IMR-90 (cell line): ENCODE results near the gene RNF6. TPM values are rescaled to one million over a fixed set of nuclear protein-coding genes. Genes with fewer than 3 reads are reported as not detected.

Source experiments
- ATAC-seq: fragments of 200-7000 bp; cut with Tn5 transposase; 2 replicates; pipeline ENCODE4 v1.9.1; 2020; ENCODE audit warnings: low read depth, mild to moderate bottlenecking, moderate library complexity
- Bru-seq: library from RNA; stranded (reverse); fragments of 400-500 nt; gene quantifications from one replicate; lab custom pipeline; 2021; lab: Mats Ljungman, UMichigan
- BruChase-seq, 2 experiments: library from RNA; stranded (reverse); fragments of 400-500 nt; gene quantifications; one replicate each; lab custom pipeline; 2021; lab: Mats Ljungman, UMichigan
- BruUV-seq: library from RNA; stranded (reverse); fragments of 400-500 nt; replicated peaks from 2 replicates; lab custom pipeline; 2021; lab: Mats Ljungman, UMichigan
- CTCF ChIA-PET: fragments of 300-600 bp; formaldehyde crosslinking; extraction: SDS; loops from one replicate; lab custom pipeline; 2021; ENCODE audit warnings: antibody characterized with exemption; lab: Yijun Ruan, JAX
- POLR2A ChIA-PET: fragments of 300-600 bp; sonication (Branson Sonifier 250); formaldehyde crosslinking; loops from one replicate; lab custom pipeline; 2022; ENCODE audit warnings: antibody characterized with exemption; ENCODE audit not compliant: unreplicated experiment; lab: Charles Lee
- DNase-seq: peaks from one replicate; pipeline ENCODE4 v3.0.0; 2013
- H2AFZ ChIP-seq: replicated peaks from 2 replicates; pipeline ENCODE3; 2013; ENCODE audit warnings: low read length, mild to moderate bottlenecking; ENCODE audit not compliant: poor library complexity
- H2AK5ac ChIP-seq: 2 replicates; pipeline ENCODE4 v1.6.1; 2013; ENCODE audit warnings: low read depth, low read length, inconsistent platforms
- H2AK9ac ChIP-seq: replicated peaks from 2 replicates; pipeline ENCODE3; 2013; ENCODE audit warnings: mild to moderate bottlenecking, low read depth, low read length, moderate library complexity; ENCODE audit not compliant: poor library complexity
- H2BK120ac ChIP-seq: 2 replicates; pipeline ENCODE4 v1.6.1; 2013; ENCODE audit warnings: low read depth, low read length, inconsistent platforms
- H2BK15ac ChIP-seq: 3 replicates; pipeline ENCODE4 v1.6.1; 2013; ENCODE audit warnings: low read depth, low read length, inconsistent platforms
- H2BK20ac ChIP-seq: 2 replicates; pipeline ENCODE4 v1.6.1; 2013; ENCODE audit warnings: low read depth, mild to moderate bottlenecking, inconsistent platforms, low read length, moderate library complexity
- H2BK5ac ChIP-seq: 2 replicates; pipeline ENCODE4 v1.6.1; 2013; ENCODE audit warnings: mild to moderate bottlenecking, low read depth, low read length, inconsistent platforms; ENCODE audit not compliant: poor library complexity, severe bottlenecking
- H3K14ac ChIP-seq: replicated peaks from 2 replicates; pipeline ENCODE4 v1.6.1; 2013; ENCODE audit warnings: low read depth, low read length, inconsistent platforms
- H3K18ac ChIP-seq: 2 replicates; pipeline ENCODE4 v1.6.1; 2013; ENCODE audit warnings: low read depth, low read length, control low read depth
- H3K23ac ChIP-seq: 2 replicates; pipeline ENCODE4 v1.6.1; 2013; ENCODE audit warnings: low read depth, low read length, inconsistent platforms
- H3K27ac ChIP-seq: 2 replicates; pipeline ENCODE4 v1.5.1; 2013; ENCODE audit warnings: mild to moderate bottlenecking, control low read depth, low read length; ENCODE audit not compliant: insufficient read depth
- H3K27me3 ChIP-seq: 2 replicates; pipeline ENCODE4 v1.6.1; 2013; ENCODE audit warnings: low read length; ENCODE audit not compliant: control insufficient read depth, insufficient read depth
- H3K36me3 ChIP-seq: 2 replicates; pipeline ENCODE4 v1.6.1; 2013; ENCODE audit warnings: low read length, mixed read lengths; ENCODE audit not compliant: control insufficient read depth, insufficient read depth
- H3K4ac ChIP-seq: 2 replicates; pipeline ENCODE4 v1.6.1; 2013; ENCODE audit warnings: low read depth, low read length, inconsistent platforms
- H3K4me1 ChIP-seq: 2 replicates; pipeline ENCODE4 v1.6.1; 2013; ENCODE audit warnings: low read length, mixed read lengths; ENCODE audit not compliant: control insufficient read depth, insufficient read depth
- H3K4me2 ChIP-seq: 2 replicates; pipeline ENCODE4 v1.6.1; 2013; ENCODE audit warnings: low read depth, mild to moderate bottlenecking, control low read depth, low read length, moderate library complexity
- H3K4me3 ChIP-seq: 2 replicates; pipeline ENCODE4 v1.5.1; 2013; ENCODE audit warnings: low read depth, mild to moderate bottlenecking, control low read depth, low read length, moderate library complexity; ENCODE audit not compliant: insufficient read depth
- H3K56ac ChIP-seq: 2 replicates; pipeline ENCODE4 v1.6.1; 2013; ENCODE audit warnings: low read length, inconsistent platforms; ENCODE audit not compliant: insufficient read depth; ENCODE audit errors: extremely low read depth
- H3K79me1 ChIP-seq, 2 experiments: 2 replicates each; pipeline ENCODE4 v1.6.1; 2013; ENCODE audit warnings: low read length in 2 of 2, inconsistent platforms in 1 of 2, low read depth in 1 of 2
- H3K9ac ChIP-seq: 2 replicates; pipeline ENCODE4 v1.6.1; 2013; ENCODE audit warnings: low read depth, low read length, control low read depth
- H3K9me1 ChIP-seq: 2 replicates; pipeline ENCODE4 v1.6.1; 2013; ENCODE audit warnings: low read length, inconsistent platforms; ENCODE audit not compliant: insufficient read depth
- H3K9me3 ChIP-seq: 2 replicates; pipeline ENCODE4 v1.6.1; 2013; ENCODE audit warnings: low read length; ENCODE audit not compliant: control insufficient read depth, insufficient read depth
- H4K20me1 ChIP-seq: 2 replicates; pipeline ENCODE4 v1.6.1; 2013; ENCODE audit warnings: low read length, inconsistent platforms; ENCODE audit not compliant: insufficient read depth
- H4K5ac ChIP-seq: 2 replicates; pipeline ENCODE4 v1.6.1; 2013; ENCODE audit warnings: mild to moderate bottlenecking, low read depth, low read length, control low read depth
- H4K8ac ChIP-seq, 2 experiments: 2 replicates each; pipeline ENCODE4 v1.6.1; 2013; ENCODE audit warnings: low read depth in 2 of 2, low read length in 2 of 2, control low read depth in 1 of 2, inconsistent platforms in 1 of 2
- H4K91ac ChIP-seq: 2 replicates; pipeline ENCODE4 v1.6.1; 2013; ENCODE audit warnings: low read depth, low read length, inconsistent platforms; ENCODE audit not compliant: insufficient read depth
- BHLHE40 ChIP-seq: fragments of 150-350 bp; IDR thresholded peaks from 2 replicates; pipeline ENCODE4 v1.6.1; 2016; ENCODE audit warnings: mild to moderate bottlenecking, low read depth, low read length
- CEBPB ChIP-seq: IDR thresholded peaks from 2 replicates; pipeline ENCODE4 v1.6.1; 2012; ENCODE audit warnings: low read depth, low read length, improper control_type of control experiment
- CHD1 ChIP-seq: IDR thresholded peaks from 2 replicates; pipeline ENCODE4 v1.6.1; 2012; ENCODE audit warnings: low read depth, low read length, improper control_type of control experiment
- CTCF ChIP-seq: conservative IDR thresholded peaks from 2 replicates; pipeline ENCODE4 v1.5.1; 2012; ENCODE audit warnings: mild to moderate bottlenecking, low read depth, low read length, improper control_type of control experiment
- FOS ChIP-seq: fragments of 150-350 bp; IDR thresholded peaks from 2 replicates; pipeline ENCODE4 v1.6.1; 2016; ENCODE audit warnings: low read depth, low read length
- MAZ ChIP-seq: IDR thresholded peaks from 2 replicates; pipeline ENCODE4 v1.6.1; 2012; ENCODE audit warnings: low read depth, mild to moderate bottlenecking, low read length, improper control_type of control experiment, moderate library complexity, borderline replicate concordance
- MXI1 ChIP-seq: IDR thresholded peaks from 2 replicates; pipeline ENCODE4 v1.6.1; 2012; ENCODE audit warnings: low read depth, mild to moderate bottlenecking, low read length, moderate library complexity, borderline replicate concordance
- NFE2L2 ChIP-seq: fragments of 150-350 bp; IDR thresholded peaks from 2 replicates; pipeline ENCODE4 v1.6.1; 2016; ENCODE audit warnings: low read depth, mild to moderate bottlenecking, low read length
- POLR2A ChIP-seq: IDR thresholded peaks from 2 replicates; pipeline ENCODE4 v1.6.1; 2012; ENCODE audit warnings: mild to moderate bottlenecking, low read depth, low read length
- RAD21 ChIP-seq: IDR thresholded peaks from 2 replicates; pipeline ENCODE4 v1.6.1; 2012; ENCODE audit warnings: low read length, improper control_type of control experiment
- RFX5 ChIP-seq: IDR thresholded peaks from 2 replicates; pipeline ENCODE4 v1.8.0; 2012; ENCODE audit warnings: low read depth, mild to moderate bottlenecking, low read length, moderate library complexity
- USF2 ChIP-seq: fragments of 150-350 bp; IDR thresholded peaks from 2 replicates; pipeline ENCODE4 v1.6.1; 2017; ENCODE audit warnings: mild to moderate bottlenecking, antibody characterized with exemption, low read length, low read depth
- WGBS, 2 experiments: methylation state at CpG; one replicate each; pipeline versions ENCODE4 v1.1.5 to v1.1.7; 2013; ENCODE audit warnings: missing lambda C conversion rate in 2 of 2; ENCODE audit not compliant: insufficient read length in 1 of 2; ENCODE audit errors: extremely low coverage in 2 of 2; 5-methylcytosine and 5-hydroxymethylcytosine counted together
- dilution Hi-C: fragments of 300-500 bp; cut with HindIII; formaldehyde crosslinking; loops from one replicate; pipeline ENCODE4 v1.14.3; 2018; ENCODE audit warnings: low sequenced_read_pairs; ENCODE audit not compliant: unreplicated experiment
- in situ Hi-C: fragments of 300-500 bp; cut with MboI; formaldehyde crosslinking; loops from 3 replicates; pipeline ENCODE4 v1.14.3; 2019; ENCODE audit warnings: low sequenced_read_pairs, inconsistent platforms, mixed read lengths
- intact Hi-C: fragments of 100-400 bp; cut with micrococcal nuclease; formaldehyde crosslinking; loops from 2 replicates; pipeline ENCODE4 v1.10.0; 2022
- long read RNA-seq: library from polyadenylated mRNA; unstranded; transcript quantifications from one replicate; pipeline ENCODE4 v2.0.0, GENCODE V29; 2021; ENCODE audit not compliant: unreplicated experiment
- polyA plus RNA-seq, 3 experiments: library from polyadenylated mRNA; depleted of rRNA; stranded (reverse); fragments of >200 nt; gene quantifications; 2 replicates each; pipeline ENCODE4 v1.2.3, GENCODE V29; 2012; ENCODE audit warnings: low replicate concordance in 1 of 3
- total RNA-seq: library from RNA; depleted of rRNA; stranded (reverse); fragments of >200 nt; gene quantifications from 2 replicates; pipeline ENCODE4 v1.2.3, GENCODE V29; 2012; rRNA removed

Gene RNF6
- total RNA-seq (33.3 and 51.1 TPM in 2 replicates), polyA plus RNA-seq (2012; rRNA removed) (19.7 and 22.9 TPM in 2 replicates), Bru-seq, nascent RNA (percentile 82 among the genes with signal in this experiment), BruChase-seq, experiment 1, labeled RNA remaining after a 6-hour chase (percentile 78 among the genes with signal in this experiment), BruChase-seq, experiment 2, labeled RNA remaining after a 2-hour chase (percentile 94 among the genes with signal in this experiment)
- polyA plus RNA-seq (2012; cell fraction: cytosol; rRNA removed) = 3.1 and 4.7 TPM in 2 replicates
- 0.95 and 9.2 TPM in 2 replicates for polyA plus RNA-seq (2012; cell fraction: nucleus; rRNA removed; ENCODE audit: low replicate concordance)
- long read RNA-seq, transcript RNF6-203 (5 exons, 3,706 nt) = major isoform, 30 of 77 reads
- long read RNA-seq, transcript RNF6-201 (5 exons, 3,282 nt) = minor isoform, 28 of 77 reads
- long read RNA-seq, partial matches to known transcripts = 4 of 77 reads
- long read RNA-seq, other reads (novel, unspliced or antisense) = 15 of 77 reads

DNA sequence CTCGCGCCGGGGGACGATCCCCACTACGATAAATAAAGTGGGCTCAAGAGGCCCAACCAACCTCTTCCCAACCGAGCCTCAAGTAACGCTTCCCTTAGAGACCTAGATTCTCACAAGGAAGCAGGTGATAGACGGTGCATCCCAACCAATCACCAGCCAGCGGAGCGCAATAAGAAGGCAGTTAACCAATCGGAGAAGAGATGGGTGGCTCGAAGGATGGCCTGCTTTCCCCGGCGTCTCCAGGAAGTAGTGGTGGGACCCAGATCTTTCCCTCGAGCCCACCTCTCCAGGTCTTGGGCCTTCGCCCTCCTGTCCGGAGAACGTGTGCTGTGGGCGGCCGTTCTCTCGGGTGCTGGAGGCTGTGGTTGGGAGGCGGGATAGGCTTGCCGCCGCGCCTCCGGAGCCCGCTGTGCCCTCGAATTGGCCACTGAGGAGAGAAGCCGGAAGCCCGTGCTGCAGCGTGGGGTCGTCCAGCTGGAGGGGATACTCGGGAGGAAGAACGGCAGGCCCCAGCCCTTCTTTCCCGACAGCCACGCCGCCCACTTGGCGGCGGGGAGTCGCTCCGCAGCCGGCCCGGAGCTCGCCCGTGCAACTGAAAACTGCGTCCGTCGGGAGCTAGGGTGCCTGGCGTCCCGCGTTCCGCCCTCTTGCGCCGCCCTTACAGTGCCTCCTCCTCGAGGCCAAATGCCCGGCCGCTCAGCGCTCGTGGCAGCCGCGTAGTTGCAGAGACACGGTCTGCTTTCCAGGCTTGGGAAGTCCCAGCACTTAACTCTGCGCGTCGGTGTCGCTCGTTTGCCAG is at the start of gene RNF6:
RNF6 (minus strand) TSS at position 594 of the 799 bp plus-strand sequence. CDS start 2,665 bp downstream, outside the sequence.
- Histone ChIP-seq H3K9ac (peak within 1 kb of the TSS; percentile 95), H3K9me3 (no peaks in the 10 kb centered on the region), H3K4ac (peak within 1 kb of the TSS; percentile 96), H3K9me1 (peaks cover 3% of the 10 kb centered on the region; the same call in 1 of the 2 replicates), H2BK15ac (no peak within 1 kb of the TSS), H3K4me1 (0 out of 2 replicates have a peak, but pooled peaks cover 2% of the 10 kb centered on the region), H3K18ac (peak within 1 kb of the TSS; percentile 88), H3K27me3 (no peaks in the 10 kb centered on the region; the same call in 1 of the 2 replicates), H2AK9ac (peak within 1 kb of the TSS; percentile 85), H3K79me1 (peaks cover 10 to 30% of the 10 kb centered on the region in 2 experiments), H2BK5ac (peak within 1 kb of the TSS; percentile 88), H3K14ac (peak within 1 kb of the TSS; percentile 96), H3K36me3 (peaks cover 7% of the 10 kb centered on the region), H4K20me1 (no peaks in the 10 kb centered on the region; the same call in 1 of the 2 replicates), H4K5ac (peak within 1 kb of the TSS; percentile 98), H2AFZ (peak within 1 kb of the TSS; percentile 100), H2BK120ac (peak within 1 kb of the TSS; percentile 70), H2BK20ac (no peak within 1 kb of the TSS), H3K56ac (peak within 1 kb of the TSS; percentile 87), H3K4me3 (peak within 1 kb of the TSS; percentile 67), H2AK5ac (peak within 1 kb of the TSS; percentile 62; the same call in 1 of the 2 replicates), H3K4me2 (peak within 1 kb of the TSS; percentile 89), H4K91ac (peak within 1 kb of the TSS; percentile 91), H3K27ac (peak within 1 kb of the TSS; percentile 96), H3K23ac (peak within 1 kb of the TSS; percentile 97), H4K8ac (peak within 1 kb of the TSS; percentile 99 to 100)
- CTCF ChIA-PET = no interaction called here
- BruUV-seq = no TSS peak
- WGBS, 2 experiments = 0% methylated on average over 29 of the region's 67 CpGs; no CpG with 5 or more reads in 1 of the 2 experiments
- no peak for TF ChIP-seq CHD1
- 0 out of 2 replicates have a peak, but pooled peaks have one; percentile 6 for TF ChIP-seq BHLHE40
- TF ChIP-seq USF2 = no peak
- no peak for TF ChIP-seq CTCF
- peak; percentile 72 for TF ChIP-seq POLR2A
- no peak for TF ChIP-seq RAD21
- 0 out of 2 replicates have a peak, but pooled peaks have one; percentile 46 for TF ChIP-seq MXI1
- peak; percentile 59; the same call in 1 of the 2 replicates for TF ChIP-seq FOS
- no peak for TF ChIP-seq RFX5
- TF ChIP-seq CEBPB = no peak
- peak; percentile 65; the same call in 1 of the 2 replicates for TF ChIP-seq MAZ
- TF ChIP-seq NFE2L2 = peak; percentile 8; the same call in 1 of the 2 replicates
- peak; percentile 99 for DNase-seq
- peak; percentile 98 for ATAC-seq
- dilution Hi-C loops = no loop called here
- POLR2A ChIA-PET = interaction anchor here (0.5 to 0.6 kb wide), 2 partner anchors 221 to 255 kb away, joined by 3 read pairs; no protein-coding TSS in a partner anchor
- intact Hi-C loops = loop anchor here (1.0 to 2.0 kb wide), 3 partner anchors 35 to 476 kb away; no protein-coding TSS in a partner anchor
- in situ Hi-C loops = no loop called here
